Measurements from ENCODE around the gene SSTR4.

DNA sequence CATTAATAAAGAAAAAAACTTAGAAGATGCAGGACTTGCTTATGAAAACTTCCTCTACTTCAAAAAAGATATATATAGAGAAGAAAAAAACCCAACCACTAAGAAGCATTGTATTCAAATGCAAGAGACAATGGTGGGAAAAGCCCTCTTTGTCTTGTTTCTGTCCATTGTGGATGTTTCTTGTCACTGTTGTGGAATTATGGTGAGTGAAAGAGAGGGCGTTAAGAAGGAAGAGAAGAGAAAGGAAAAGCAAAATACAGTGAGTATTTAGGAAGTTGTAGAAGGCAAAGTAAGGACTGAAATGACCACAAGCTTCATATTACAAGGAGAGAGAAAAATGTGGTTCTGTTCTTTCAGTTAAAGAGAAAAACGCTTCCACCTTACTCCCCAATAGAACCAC is 28.5 kb downstream of the SSTR4 start:
- TF ChIP-seq, protein P1, sequence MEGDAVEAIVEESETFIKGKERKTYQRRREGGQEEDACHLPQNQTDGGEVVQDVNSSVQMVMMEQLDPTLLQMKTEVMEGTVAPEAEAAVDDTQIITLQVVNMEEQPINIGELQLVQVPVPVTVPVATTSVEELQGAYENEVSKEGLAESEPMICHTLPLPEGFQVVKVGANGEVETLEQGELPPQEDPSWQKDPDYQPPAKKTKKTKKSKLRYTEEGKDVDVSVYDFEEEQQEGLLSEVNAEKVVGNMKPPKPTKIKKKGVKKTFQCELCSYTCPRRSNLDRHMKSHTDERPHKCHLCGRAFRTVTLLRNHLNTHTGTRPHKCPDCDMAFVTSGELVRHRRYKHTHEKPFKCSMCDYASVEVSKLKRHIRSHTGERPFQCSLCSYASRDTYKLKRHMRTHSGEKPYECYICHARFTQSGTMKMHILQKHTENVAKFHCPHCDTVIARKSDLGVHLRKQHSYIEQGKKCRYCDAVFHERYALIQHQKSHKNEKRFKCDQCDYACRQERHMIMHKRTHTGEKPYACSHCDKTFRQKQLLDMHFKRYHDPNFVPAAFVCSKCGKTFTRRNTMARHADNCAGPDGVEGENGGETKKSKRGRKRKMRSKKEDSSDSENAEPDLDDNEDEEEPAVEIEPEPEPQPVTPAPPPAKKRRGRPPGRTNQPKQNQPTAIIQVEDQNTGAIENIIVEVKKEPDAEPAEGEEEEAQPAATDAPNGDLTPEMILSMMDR (IDR thresholded peaks at IDR 0.05): no peak
- TF ChIP-seq POLR2A (IDR thresholded peaks at IDR 0.05): no peak
